HepG2 (cell line): ENCODE measurements around the gene DDC. TPM values are rescaled to one million over a fixed set of nuclear protein-coding genes. Genes with fewer than 3 reads are reported as not detected.

Experiments
- ARID4A ChIP-seq: sonication (generic); formaldehyde crosslinking; IDR thresholded peaks from 2 replicates; pipeline ENCODE4 v1.5.0; 2020; ENCODE audit warnings: mild to moderate bottlenecking, missing genetic modification reagents, borderline replicate concordance
- ATF2 ChIP-seq: sonication (generic); formaldehyde crosslinking; IDR thresholded peaks from 2 replicates; pipeline ENCODE4 v1.4.0; 2020; ENCODE audit warnings: missing genetic modification reagents
- CSRNP1 ChIP-seq: sonication (generic); formaldehyde crosslinking; IDR thresholded peaks from 2 replicates; pipeline ENCODE4 v1.8.1; 2023; ENCODE audit warnings: mild to moderate bottlenecking, missing genetic modification reagents
- GABPA ChIP-seq, 2 experiments: IDR thresholded peaks; 2 replicates each; pipeline ENCODE4 v1.6.1; 2011 to 2016; ENCODE audit warnings: low read depth in 2 of 2, low read length in 1 of 2, missing biosample characterization in 1 of 2, missing genetic modification characterization in 1 of 2
- GLMP ChIP-seq: sonication (generic); formaldehyde crosslinking; IDR thresholded peaks from 2 replicates; pipeline ENCODE4 v1.9.0; 2021; ENCODE audit warnings: missing genetic modification reagents, mild to moderate bottlenecking, borderline replicate concordance
- IRF1 ChIP-seq: sonication (generic); formaldehyde crosslinking; IDR thresholded peaks from 2 replicates; pipeline ENCODE4 v1.4.0; 2020; ENCODE audit warnings: low read depth, mild to moderate bottlenecking, missing genetic modification reagents
- NAIF1 ChIP-seq: sonication (generic); formaldehyde crosslinking; IDR thresholded peaks from 2 replicates; pipeline ENCODE4 v1.5.0; 2020; ENCODE audit warnings: mild to moderate bottlenecking, missing genetic modification reagents, borderline replicate concordance
- RFXANK ChIP-seq: IDR thresholded peaks from 2 replicates; pipeline ENCODE4 v1.6.1; 2016
- SNAI1 ChIP-seq: sonication (generic); formaldehyde crosslinking; IDR thresholded peaks from 2 replicates; pipeline ENCODE4 v1.5.0; 2020; ENCODE audit warnings: mild to moderate bottlenecking, missing genetic modification reagents, borderline replicate concordance
- ZIK1 ChIP-seq: sonication (generic); formaldehyde crosslinking; IDR thresholded peaks from 2 replicates; pipeline ENCODE4 v1.5.0; 2020; ENCODE audit warnings: mild to moderate bottlenecking, low read depth, missing genetic modification reagents, borderline replicate concordance
- ZMYM2 ChIP-seq: sonication (generic); formaldehyde crosslinking; IDR thresholded peaks from 2 replicates; pipeline ENCODE4 v1.8.0; 2022; ENCODE audit warnings: mild to moderate bottlenecking, missing genetic modification reagents
- ZNF280B ChIP-seq: sonication (generic); formaldehyde crosslinking; IDR thresholded peaks from 2 replicates; pipeline ENCODE4 v1.5.0; 2020; ENCODE audit warnings: missing genetic modification reagents, mild to moderate bottlenecking, borderline replicate concordance
- ZNF333 ChIP-seq: sonication (generic); formaldehyde crosslinking; IDR thresholded peaks from 2 replicates; pipeline ENCODE4 v1.4.0; 2020; ENCODE audit warnings: mild to moderate bottlenecking, missing genetic modification reagents, borderline replicate concordance
- ZNF44 ChIP-seq: sonication (generic); formaldehyde crosslinking; IDR thresholded peaks from 2 replicates; pipeline ENCODE4 v1.5.1; 2020; ENCODE audit warnings: mild to moderate bottlenecking, missing genetic modification reagents
- ZNF557 ChIP-seq: sonication (generic); formaldehyde crosslinking; IDR thresholded peaks from 2 replicates; pipeline ENCODE4 v1.4.0; 2020; ENCODE audit warnings: missing genetic modification reagents
- ZNF569 ChIP-seq: sonication (generic); formaldehyde crosslinking; IDR thresholded peaks from 2 replicates; pipeline ENCODE4 v1.5.0; 2020; ENCODE audit warnings: mild to moderate bottlenecking, missing genetic modification reagents, moderate library complexity, borderline replicate concordance
- polyA plus RNA-seq, 8 experiments: library from polyadenylated mRNA; depleted of rRNA in 3 of 8; stranded (reverse) in 7 of 8; unstranded in 1 of 8; fragments of >200 nt; fragmentation: Illumina TruSeq in 4 of 8; extraction: Trizol in 4 of 8; gene quantifications; 2 replicates each; pipeline versions ENCODE4 v1.2.1 to v1.2.3, GENCODE V29; 2011 to 2016; ENCODE audit warnings: low read depth in 4 of 8, missing spikeins in 1 of 8, mixed read lengths in 1 of 8; ENCODE audit not compliant: insufficient read depth in 1 of 8
- total RNA-seq, 5 experiments: library from RNA; depleted of rRNA; stranded (reverse); fragments of >200 nt; fragmentation: Illumina TruSeq; extraction: Trizol; gene quantifications; 2 replicates each; pipeline ENCODE4 v1.2.3, GENCODE V29; 2016; ENCODE audit warnings: low read depth in 1 of 5

DDC gene
- total and polyA plus RNA-seq, 2 of the 13 experiments (the other 11 are each of a cell fraction or from before 2014, with no cell fraction given), result 11.7 to 93.3 TPM

GRCh38 chr7:50449881-50450589, 115.2 kb downstream of the DDC start, which contains the start of gene FIGNL1 (continued):
- no peak for TF ChIP-seq GLMP (CRISPR knock-in tag)
- peak; percentile 39; the same call in 1 of the 2 replicates for TF ChIP-seq NAIF1 (CRISPR knock-in tag)
- no peak for TF ChIP-seq ZNF569 (CRISPR knock-in tag)
- TF ChIP-seq ZNF333 (CRISPR knock-in tag), result 0 out of 2 replicates have a peak, but pooled peaks have one; percentile 53
- no peak for TF ChIP-seq ZMYM2 (CRISPR knock-in tag)
- peak; percentile 86 for TF ChIP-seq CSRNP1 (CRISPR knock-in tag)
- TF ChIP-seq ZNF44, result peak; percentile 80
- TF ChIP-seq GABPA (IDR thresholded peaks at IDR 0.05; ENCODE audit: low read depth, low read length), result no peak
- no peak for TF ChIP-seq GABPA (CRISPR knock-in tag; IDR thresholded peaks at IDR 0.05; ENCODE audit: low read depth)
- TF ChIP-seq ZNF557 (CRISPR knock-in tag), result no peak; the same call in 1 of the 2 replicates
- peak; percentile 62; the same call in 1 of the 2 replicates for TF ChIP-seq ATF2
- peak; percentile 99 for TF ChIP-seq ARID4A (CRISPR knock-in tag)
- peak; percentile 90 for TF ChIP-seq ZIK1
- no peak for TF ChIP-seq RFXANK (CRISPR knock-in tag)
- no peak for TF ChIP-seq IRF1
- 0 out of 2 replicates have a peak, but pooled peaks have one; percentile 21 for TF ChIP-seq SNAI1 (CRISPR knock-in tag)
- TF ChIP-seq ZNF280B (CRISPR knock-in tag), result 0 out of 2 replicates have a peak, but pooled peaks have one; percentile 55
